GM23338 (cell line): ENCODE data around the gene HSF4. TPM values are rescaled to one million over a fixed set of nuclear protein-coding genes. Genes with fewer than 3 reads are reported as not detected.
A peak's percentile ranks its signal among the peaks of the same experiment; 100 is the strongest.

Experiments used
- ATAC-seq: fragments of 200-7000 bp; cut with Tn5 transposase; 3 replicates; pipeline ENCODE4 v1.9.1; 2020
- DNase-seq: peaks from one replicate; pipeline ENCODE4 v3.0.0-alpha.2; 2015; ENCODE audit warnings: low spot score
- H2AFZ ChIP-seq: fragments of 200-600 bp; sonication (generic); 2 replicates; pipeline ENCODE4 v1.8.0; 2016; ENCODE audit warnings: antibody characterized with exemption, mild to moderate bottlenecking, moderate library complexity
- H3F3A ChIP-seq: fragments of 200-600 bp; sonication (generic); replicated peaks from 2 replicates; pipeline ENCODE4 v1.8.0; 2017; ENCODE audit warnings: antibody characterized with exemption, mixed run types, low read depth
- H3K27ac ChIP-seq: fragments of 200-600 bp; sonication (generic); 2 replicates; pipeline ENCODE4 v1.6.1; 2016; ENCODE audit warnings: low read depth
- H3K27me3 ChIP-seq: fragments of 200-600 bp; sonication (generic); 2 replicates; pipeline ENCODE4 v1.8.0; 2016; ENCODE audit warnings: mild to moderate bottlenecking, mixed run types, moderate library complexity; ENCODE audit not compliant: insufficient read depth
- H3K36me3 ChIP-seq: fragments of 200-600 bp; sonication (generic); 2 replicates; pipeline ENCODE4 v1.8.0; 2016; ENCODE audit warnings: mild to moderate bottlenecking; ENCODE audit not compliant: insufficient read depth
- H3K4me1 ChIP-seq: fragments of 200-600 bp; sonication (generic); 2 replicates; pipeline ENCODE4 v1.8.0; 2016; ENCODE audit warnings: mild to moderate bottlenecking, moderate library complexity; ENCODE audit not compliant: insufficient read depth
- H3K4me2 ChIP-seq: fragments of 200-600 bp; sonication (generic); 2 replicates; pipeline ENCODE4 v1.7.1; 2017; ENCODE audit warnings: mixed run types
- H3K4me3 ChIP-seq: fragments of 200-600 bp; sonication (generic); 2 replicates; pipeline ENCODE4 v1.6.1; 2016; ENCODE audit warnings: mixed run types
- H3K79me2 ChIP-seq: fragments of 200-600 bp; sonication (generic); replicated peaks from 2 replicates; pipeline ENCODE4 v1.8.0; 2017; ENCODE audit warnings: mild to moderate bottlenecking; ENCODE audit not compliant: insufficient read depth
- H3K9me2 ChIP-seq: fragments of 200-600 bp; sonication (generic); 2 replicates; pipeline ENCODE4 v1.8.0; 2017; ENCODE audit not compliant: insufficient read depth
- H4K20me1 ChIP-seq: fragments of 200-600 bp; sonication (generic); replicated peaks from 2 replicates; pipeline ENCODE4 v1.8.0; 2017; ENCODE audit warnings: mild to moderate bottlenecking; ENCODE audit not compliant: insufficient read depth
- H3K27ac Mint-ChIP-seq: 2 replicates; pipeline ENCODE4 v1.8.0; 2020; ENCODE audit warnings: inconsistent platforms, mild to moderate bottlenecking, moderate library complexity, mixed read lengths
- H3K27me3 Mint-ChIP-seq: 3 replicates; pipeline ENCODE4 v1.8.0; 2022; ENCODE audit warnings: low read depth, mild to moderate bottlenecking, moderate library complexity, mixed read lengths, inconsistent platforms; ENCODE audit not compliant: insufficient read depth, poor library complexity
- H3K36me3 Mint-ChIP-seq: 3 replicates; pipeline ENCODE4 v1.8.0; 2021; ENCODE audit warnings: low read depth, mild to moderate bottlenecking, inconsistent platforms, moderate library complexity, mixed read lengths
- H3K4me1 Mint-ChIP-seq: 3 replicates; pipeline ENCODE4 v1.8.0; 2020; ENCODE audit warnings: mild to moderate bottlenecking, inconsistent platforms, mixed read lengths
- H3K4me3 Mint-ChIP-seq: 3 replicates; pipeline ENCODE4 v1.8.0; 2021; ENCODE audit warnings: moderate library complexity, mild to moderate bottlenecking, inconsistent platforms, mixed read lengths
- H3K9me3 Mint-ChIP-seq: 3 replicates; pipeline ENCODE4 v1.8.0; 2020; ENCODE audit warnings: moderate library complexity, mild to moderate bottlenecking, inconsistent platforms, mixed read lengths
- CREB1 ChIP-seq: fragments of 250-450 bp; sonication (Bioruptor Pico); IDR thresholded peaks from 2 replicates; pipeline ENCODE4 v1.5.0; 2020; ENCODE audit warnings: low read depth, mild to moderate bottlenecking, moderate library complexity
- EZH2 ChIP-seq: fragments of 200-600 bp; sonication (generic); IDR thresholded peaks from one replicate; pipeline ENCODE4 v1.8.0; 2017; ENCODE audit warnings: antibody characterized with exemption, mild to moderate bottlenecking, low read depth; ENCODE audit not compliant: unreplicated experiment
- EZH2phosphoT487 ChIP-seq: fragments of 200-600 bp; sonication (generic); IDR thresholded peaks from one replicate; pipeline ENCODE4 v1.8.1; 2018; ENCODE audit warnings: antibody characterized with exemption; ENCODE audit not compliant: unreplicated experiment
- JUNB ChIP-seq: IDR thresholded peaks from one replicate; pipeline ENCODE4 v1.6.1; 2016; ENCODE audit warnings: antibody characterized with exemption; ENCODE audit not compliant: unreplicated experiment
- NANOG ChIP-seq: IDR thresholded peaks from 2 replicates; pipeline ENCODE4 v1.6.1; 2016; ENCODE audit warnings: antibody characterized with exemption, borderline replicate concordance
- POLR2AphosphoS5 ChIP-seq: IDR thresholded peaks from 2 replicates; pipeline ENCODE4 v1.6.1; 2016; ENCODE audit warnings: antibody characterized with exemption, low read depth
- STAT1 ChIP-seq: IDR thresholded peaks from one replicate; pipeline ENCODE4 v1.6.1; 2016; ENCODE audit warnings: antibody characterized with exemption; ENCODE audit not compliant: unreplicated experiment
- ZNF114 ChIP-seq: fragments of 250-450 bp; sonication (Bioruptor Pico); IDR thresholded peaks from 2 replicates; pipeline ENCODE4 v1.5.0; 2020; ENCODE audit warnings: mild to moderate bottlenecking, moderate library complexity
- ZNF331 ChIP-seq: fragments of 250-450 bp; sonication (Bioruptor Pico); IDR thresholded peaks from 2 replicates; pipeline ENCODE4 v1.5.0; 2020; ENCODE audit warnings: low read depth, mild to moderate bottlenecking, moderate library complexity
- polyA plus RNA-seq: library from polyadenylated mRNA; unstranded; fragments of >200 nt; fragmentation: Nextera tagmentation; extraction: Ambion mirVana; gene quantifications from 2 replicates; pipeline ENCODE4 v1.2.1, GENCODE V29; 2016
- total RNA-seq: library from RNA; depleted of rRNA; stranded (reverse); fragments of >200 nt; shearing (Covaris generic); gene quantifications from 2 replicates; pipeline ENCODE4 v1.2.3, GENCODE V29; 2014
- TF ChIP-seq, protein P1 (sequence below): IDR thresholded peaks from 2 replicates; pipeline ENCODE4 v1.6.1; 2016; ENCODE audit warnings: antibody characterized with exemption
- TF ChIP-seq, protein P2 (sequence below): IDR thresholded peaks from one replicate; pipeline ENCODE4 v1.6.1; 2018; ENCODE audit warnings: antibody characterized with exemption; ENCODE audit not compliant: unreplicated experiment
- TF ChIP-seq, protein P3 (sequence below), 2 experiments: fragments of 200-600 bp in 1 of 2; sonication (generic) in 1 of 2; conservative IDR thresholded peaks; 2 replicates each; pipeline versions ENCODE4 v1.5.1 to v1.6.1; 2016 to 2017; ENCODE audit warnings: antibody characterized with exemption in 2 of 2, low read depth in 2 of 2, mild to moderate bottlenecking in 2 of 2, moderate library complexity in 1 of 2
- TF ChIP-seq, protein P4 (sequence below): fragments of 250-450 bp; sonication (Bioruptor Pico); IDR thresholded peaks from 2 replicates; pipeline ENCODE4 v1.5.0; 2020; ENCODE audit warnings: mild to moderate bottlenecking, moderate library complexity

The HSF4 gene
- total and polyA plus RNA-seq, 2 experiments from 2014 or later: 0.19 to 1.3 TPM

DNA sequence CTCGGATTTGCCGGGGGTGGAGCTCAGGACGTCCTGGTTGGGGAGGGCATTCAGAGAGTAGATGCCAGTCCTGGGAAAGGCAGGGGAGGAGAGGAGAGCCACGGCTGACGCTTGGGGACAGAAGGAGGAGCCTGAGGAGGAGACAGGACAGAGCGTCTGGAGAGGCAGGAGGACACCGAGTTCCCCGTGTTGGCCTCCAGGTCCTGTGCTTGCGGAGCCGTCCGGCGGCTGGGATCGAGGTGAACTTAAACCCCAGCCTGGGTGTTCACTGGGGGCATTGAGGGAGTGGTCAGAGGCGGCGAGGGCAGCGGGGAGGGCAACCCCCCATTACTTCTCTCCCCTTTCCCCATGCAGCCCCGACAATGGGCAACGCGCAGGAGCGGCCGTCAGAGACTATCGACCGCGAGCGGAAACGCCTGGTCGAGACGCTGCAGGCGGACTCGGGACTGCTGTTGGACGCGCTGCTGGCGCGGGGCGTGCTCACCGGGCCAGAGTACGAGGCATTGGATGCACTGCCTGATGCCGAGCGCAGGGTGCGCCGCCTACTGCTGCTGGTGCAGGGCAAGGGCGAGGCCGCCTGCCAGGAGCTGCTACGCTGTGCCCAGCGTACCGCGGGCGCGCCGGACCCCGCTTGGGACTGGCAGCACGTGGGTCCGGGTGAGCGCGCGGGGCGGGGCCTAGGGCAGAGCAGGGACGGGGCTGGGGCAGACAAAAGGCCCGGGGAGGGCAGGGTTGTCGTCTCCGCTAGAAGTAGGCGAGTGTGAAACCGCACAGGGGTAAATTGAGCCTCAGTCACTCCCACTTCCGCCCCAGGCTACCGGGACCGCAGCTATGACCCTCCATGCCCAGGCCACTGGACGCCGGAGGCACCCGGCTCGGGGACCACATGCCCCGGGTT is 9.5 kb downstream of the HSF4 start:
- peak overlapping the region; percentile 76 for H3K4me3 Mint-ChIP-seq
- H3K79me2 ChIP-seq: no peaks in the 10 kb centered on the region
- peaks cover 11% of the 10 kb centered on the region for H4K20me1 ChIP-seq
- H3K4me2 ChIP-seq: peak overlapping the region; percentile 88
- H2AFZ ChIP-seq: peak overlapping the region; percentile 81
- DNase-seq: peak; percentile 82
- H3K27me3 ChIP-seq: peaks cover 85% of the 10 kb centered on the region
- no peaks in the 10 kb centered on the region for H3K36me3 ChIP-seq
- peaks cover 86% of the 10 kb centered on the region for H3K27me3 Mint-ChIP-seq
- no peak overlapping the region for H3K27ac Mint-ChIP-seq
- ATAC-seq: peak; percentile 36
- no peaks in the 10 kb centered on the region; the same call in 1 of the 3 replicates for H3K9me3 Mint-ChIP-seq
- H3K4me1 ChIP-seq: peaks cover 34% of the 10 kb centered on the region
- TF ChIP-seq NANOG (no peak), ZNF114 (CRISPR knock-in tag) (no peak), ZNF331 (CRISPR knock-in tag) (no peak), EZH2 (peak; percentile 40), EZH2phosphoT487 (peak; percentile 74), CREB1 (CRISPR knock-in tag) (no peak), JUNB (no peak), STAT1 (no peak), POLR2AphosphoS5 (peak; percentile 48)
- TF ChIP-seq, protein P1, sequence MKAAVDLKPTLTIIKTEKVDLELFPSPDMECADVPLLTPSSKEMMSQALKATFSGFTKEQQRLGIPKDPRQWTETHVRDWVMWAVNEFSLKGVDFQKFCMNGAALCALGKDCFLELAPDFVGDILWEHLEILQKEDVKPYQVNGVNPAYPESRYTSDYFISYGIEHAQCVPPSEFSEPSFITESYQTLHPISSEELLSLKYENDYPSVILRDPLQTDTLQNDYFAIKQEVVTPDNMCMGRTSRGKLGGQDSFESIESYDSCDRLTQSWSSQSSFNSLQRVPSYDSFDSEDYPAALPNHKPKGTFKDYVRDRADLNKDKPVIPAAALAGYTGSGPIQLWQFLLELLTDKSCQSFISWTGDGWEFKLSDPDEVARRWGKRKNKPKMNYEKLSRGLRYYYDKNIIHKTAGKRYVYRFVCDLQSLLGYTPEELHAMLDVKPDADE: no peak; the same call in 1 of the 2 replicates
- TF ChIP-seq, protein P2, sequence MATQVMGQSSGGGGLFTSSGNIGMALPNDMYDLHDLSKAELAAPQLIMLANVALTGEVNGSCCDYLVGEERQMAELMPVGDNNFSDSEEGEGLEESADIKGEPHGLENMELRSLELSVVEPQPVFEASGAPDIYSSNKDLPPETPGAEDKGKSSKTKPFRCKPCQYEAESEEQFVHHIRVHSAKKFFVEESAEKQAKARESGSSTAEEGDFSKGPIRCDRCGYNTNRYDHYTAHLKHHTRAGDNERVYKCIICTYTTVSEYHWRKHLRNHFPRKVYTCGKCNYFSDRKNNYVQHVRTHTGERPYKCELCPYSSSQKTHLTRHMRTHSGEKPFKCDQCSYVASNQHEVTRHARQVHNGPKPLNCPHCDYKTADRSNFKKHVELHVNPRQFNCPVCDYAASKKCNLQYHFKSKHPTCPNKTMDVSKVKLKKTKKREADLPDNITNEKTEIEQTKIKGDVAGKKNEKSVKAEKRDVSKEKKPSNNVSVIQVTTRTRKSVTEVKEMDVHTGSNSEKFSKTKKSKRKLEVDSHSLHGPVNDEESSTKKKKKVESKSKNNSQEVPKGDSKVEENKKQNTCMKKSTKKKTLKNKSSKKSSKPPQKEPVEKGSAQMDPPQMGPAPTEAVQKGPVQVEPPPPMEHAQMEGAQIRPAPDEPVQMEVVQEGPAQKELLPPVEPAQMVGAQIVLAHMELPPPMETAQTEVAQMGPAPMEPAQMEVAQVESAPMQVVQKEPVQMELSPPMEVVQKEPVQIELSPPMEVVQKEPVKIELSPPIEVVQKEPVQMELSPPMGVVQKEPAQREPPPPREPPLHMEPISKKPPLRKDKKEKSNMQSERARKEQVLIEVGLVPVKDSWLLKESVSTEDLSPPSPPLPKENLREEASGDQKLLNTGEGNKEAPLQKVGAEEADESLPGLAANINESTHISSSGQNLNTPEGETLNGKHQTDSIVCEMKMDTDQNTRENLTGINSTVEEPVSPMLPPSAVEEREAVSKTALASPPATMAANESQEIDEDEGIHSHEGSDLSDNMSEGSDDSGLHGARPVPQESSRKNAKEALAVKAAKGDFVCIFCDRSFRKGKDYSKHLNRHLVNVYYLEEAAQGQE: no peak
- TF ChIP-seq, protein P3, sequence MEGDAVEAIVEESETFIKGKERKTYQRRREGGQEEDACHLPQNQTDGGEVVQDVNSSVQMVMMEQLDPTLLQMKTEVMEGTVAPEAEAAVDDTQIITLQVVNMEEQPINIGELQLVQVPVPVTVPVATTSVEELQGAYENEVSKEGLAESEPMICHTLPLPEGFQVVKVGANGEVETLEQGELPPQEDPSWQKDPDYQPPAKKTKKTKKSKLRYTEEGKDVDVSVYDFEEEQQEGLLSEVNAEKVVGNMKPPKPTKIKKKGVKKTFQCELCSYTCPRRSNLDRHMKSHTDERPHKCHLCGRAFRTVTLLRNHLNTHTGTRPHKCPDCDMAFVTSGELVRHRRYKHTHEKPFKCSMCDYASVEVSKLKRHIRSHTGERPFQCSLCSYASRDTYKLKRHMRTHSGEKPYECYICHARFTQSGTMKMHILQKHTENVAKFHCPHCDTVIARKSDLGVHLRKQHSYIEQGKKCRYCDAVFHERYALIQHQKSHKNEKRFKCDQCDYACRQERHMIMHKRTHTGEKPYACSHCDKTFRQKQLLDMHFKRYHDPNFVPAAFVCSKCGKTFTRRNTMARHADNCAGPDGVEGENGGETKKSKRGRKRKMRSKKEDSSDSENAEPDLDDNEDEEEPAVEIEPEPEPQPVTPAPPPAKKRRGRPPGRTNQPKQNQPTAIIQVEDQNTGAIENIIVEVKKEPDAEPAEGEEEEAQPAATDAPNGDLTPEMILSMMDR (conservative IDR thresholded peaks at IDR 0.05; ENCODE audit: low read depth in 2 of 2): peak in 1 of 2 experiments; percentile 31; a peak in 1 of 4 replicates
- TF ChIP-seq, protein P4, sequence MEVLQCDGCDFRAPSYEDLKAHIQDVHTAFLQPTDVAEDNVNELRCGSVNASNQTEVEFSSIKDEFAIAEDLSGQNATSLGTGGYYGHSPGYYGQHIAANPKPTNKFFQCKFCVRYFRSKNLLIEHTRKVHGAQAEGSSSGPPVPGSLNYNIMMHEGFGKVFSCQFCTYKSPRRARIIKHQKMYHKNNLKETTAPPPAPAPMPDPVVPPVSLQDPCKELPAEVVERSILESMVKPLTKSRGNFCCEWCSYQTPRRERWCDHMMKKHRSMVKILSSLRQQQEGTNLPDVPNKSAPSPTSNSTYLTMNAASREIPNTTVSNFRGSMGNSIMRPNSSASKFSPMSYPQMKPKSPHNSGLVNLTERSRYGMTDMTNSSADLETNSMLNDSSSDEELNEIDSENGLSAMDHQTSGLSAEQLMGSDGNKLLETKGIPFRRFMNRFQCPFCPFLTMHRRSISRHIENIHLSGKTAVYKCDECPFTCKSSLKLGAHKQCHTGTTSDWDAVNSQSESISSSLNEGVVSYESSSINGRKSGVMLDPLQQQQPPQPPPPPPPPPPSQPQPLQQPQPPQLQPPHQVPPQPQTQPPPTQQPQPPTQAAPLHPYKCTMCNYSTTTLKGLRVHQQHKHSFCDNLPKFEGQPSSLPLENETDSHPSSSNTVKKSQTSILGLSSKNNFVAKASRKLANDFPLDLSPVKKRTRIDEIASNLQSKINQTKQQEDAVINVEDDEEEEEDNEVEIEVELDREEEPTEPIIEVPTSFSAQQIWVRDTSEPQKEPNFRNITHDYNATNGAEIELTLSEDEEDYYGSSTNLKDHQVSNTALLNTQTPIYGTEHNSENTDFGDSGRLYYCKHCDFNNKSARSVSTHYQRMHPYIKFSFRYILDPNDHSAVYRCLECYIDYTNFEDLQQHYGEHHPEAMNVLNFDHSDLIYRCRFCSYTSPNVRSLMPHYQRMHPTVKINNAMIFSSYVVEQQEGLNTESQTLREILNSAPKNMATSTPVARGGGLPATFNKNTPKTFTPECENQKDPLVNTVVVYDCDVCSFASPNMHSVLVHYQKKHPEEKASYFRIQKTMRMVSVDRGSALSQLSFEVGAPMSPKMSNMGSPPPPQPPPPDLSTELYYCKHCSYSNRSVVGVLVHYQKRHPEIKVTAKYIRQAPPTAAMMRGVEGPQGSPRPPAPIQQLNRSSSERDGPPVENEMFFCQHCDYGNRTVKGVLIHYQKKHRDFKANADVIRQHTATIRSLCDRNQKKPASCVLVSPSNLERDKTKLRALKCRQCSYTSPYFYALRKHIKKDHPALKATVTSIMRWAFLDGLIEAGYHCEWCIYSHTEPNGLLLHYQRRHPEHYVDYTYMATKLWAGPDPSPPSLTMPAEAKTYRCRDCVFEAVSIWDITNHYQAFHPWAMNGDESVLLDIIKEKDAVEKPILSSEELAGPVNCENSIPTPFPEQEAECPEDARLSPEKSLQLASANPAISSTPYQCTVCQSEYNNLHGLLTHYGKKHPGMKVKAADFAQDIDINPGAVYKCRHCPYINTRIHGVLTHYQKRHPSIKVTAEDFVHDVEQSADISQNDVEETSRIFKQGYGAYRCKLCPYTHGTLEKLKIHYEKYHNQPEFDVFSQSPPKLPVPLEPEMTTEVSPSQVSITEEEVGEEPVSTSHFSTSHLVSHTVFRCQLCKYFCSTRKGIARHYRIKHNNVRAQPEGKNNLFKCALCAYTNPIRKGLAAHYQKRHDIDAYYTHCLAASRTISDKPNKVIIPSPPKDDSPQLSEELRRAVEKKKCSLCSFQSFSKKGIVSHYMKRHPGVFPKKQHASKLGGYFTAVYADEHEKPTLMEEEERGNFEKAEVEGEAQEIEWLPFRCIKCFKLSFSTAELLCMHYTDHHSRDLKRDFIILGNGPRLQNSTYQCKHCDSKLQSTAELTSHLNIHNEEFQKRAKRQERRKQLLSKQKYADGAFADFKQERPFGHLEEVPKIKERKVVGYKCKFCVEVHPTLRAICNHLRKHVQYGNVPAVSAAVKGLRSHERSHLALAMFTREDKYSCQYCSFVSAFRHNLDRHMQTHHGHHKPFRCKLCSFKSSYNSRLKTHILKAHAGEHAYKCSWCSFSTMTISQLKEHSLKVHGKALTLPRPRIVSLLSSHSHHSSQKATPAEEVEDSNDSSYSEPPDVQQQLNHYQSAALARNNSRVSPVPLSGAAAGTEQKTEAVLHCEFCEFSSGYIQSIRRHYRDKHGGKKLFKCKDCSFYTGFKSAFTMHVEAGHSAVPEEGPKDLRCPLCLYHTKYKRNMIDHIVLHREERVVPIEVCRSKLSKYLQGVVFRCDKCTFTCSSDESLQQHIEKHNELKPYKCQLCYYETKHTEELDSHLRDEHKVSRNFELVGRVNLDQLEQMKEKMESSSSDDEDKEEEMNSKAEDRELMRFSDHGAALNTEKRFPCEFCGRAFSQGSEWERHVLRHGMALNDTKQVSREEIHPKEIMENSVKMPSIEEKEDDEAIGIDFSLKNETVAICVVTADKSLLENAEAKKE (CRISPR knock-in tag): no peak
- H3K4me3 ChIP-seq: peak overlapping the region; percentile 63
- H3K27ac ChIP-seq: no peak overlapping the region
- no peaks in the 10 kb centered on the region for H3K9me2 ChIP-seq
- peaks cover 38% of the 10 kb centered on the region for H3K4me1 Mint-ChIP-seq
- H3F3A ChIP-seq: peaks cover 23% of the 10 kb centered on the region; the same call in 1 of the 2 replicates
- H3K36me3 Mint-ChIP-seq: peaks cover 3% of the 10 kb centered on the region; the same call in 2 of the 3 replicates
